Mucosa of rectum (tissue), 2 donors: ENCODE results near the gene GLRB.
"Not testable (repeated sequence)": the region's sequence is repeated elsewhere in the genome, so short reads cannot be mapped to it uniquely, and the experiment has no call there.

Source experiments
- H3K27ac ChIP-seq, 2 donors: one replicate each; pipeline ENCODE4 v1.7.0; 2013; ENCODE audit warnings: inconsistent platforms in 2 of 2, low read depth in 2 of 2, low read length in 2 of 2
- H3K27me3 ChIP-seq, 2 donors: one replicate each; pipeline ENCODE4 v1.7.0; 2013; ENCODE audit warnings: low read length in 2 of 2; ENCODE audit not compliant: control insufficient read depth in 2 of 2, insufficient read depth in 2 of 2
- H3K36me3 ChIP-seq, 2 donors: one replicate each; pipeline ENCODE4 v1.7.0; 2013; ENCODE audit warnings: low read length in 2 of 2; ENCODE audit not compliant: control insufficient read depth in 2 of 2, insufficient read depth in 2 of 2
- H3K4me1 ChIP-seq, 2 donors: one replicate each; pipeline ENCODE4 v1.7.0; 2013; ENCODE audit warnings: low read length in 2 of 2, mild to moderate bottlenecking in 1 of 2; ENCODE audit not compliant: control insufficient read depth in 2 of 2, insufficient read depth in 2 of 2
- H3K4me3 ChIP-seq, 2 donors: one replicate each; pipeline ENCODE4 v1.7.0; 2013; ENCODE audit warnings: low read length in 2 of 2
- H3K9ac ChIP-seq, 2 donors: one replicate each; pipeline ENCODE4 v1.7.0; 2013; ENCODE audit warnings: low read length in 2 of 2, low read depth in 1 of 2, mild to moderate bottlenecking in 1 of 2
- H3K9me3 ChIP-seq, 2 donors: one replicate each; pipeline ENCODE4 v1.7.0; 2013; ENCODE audit warnings: low read length in 2 of 2; ENCODE audit not compliant: control insufficient read depth in 2 of 2
- donor health status: healthy.
- donor health status: Normal muscosa, but diverticular disease.

Gene GLRB

DNA sequence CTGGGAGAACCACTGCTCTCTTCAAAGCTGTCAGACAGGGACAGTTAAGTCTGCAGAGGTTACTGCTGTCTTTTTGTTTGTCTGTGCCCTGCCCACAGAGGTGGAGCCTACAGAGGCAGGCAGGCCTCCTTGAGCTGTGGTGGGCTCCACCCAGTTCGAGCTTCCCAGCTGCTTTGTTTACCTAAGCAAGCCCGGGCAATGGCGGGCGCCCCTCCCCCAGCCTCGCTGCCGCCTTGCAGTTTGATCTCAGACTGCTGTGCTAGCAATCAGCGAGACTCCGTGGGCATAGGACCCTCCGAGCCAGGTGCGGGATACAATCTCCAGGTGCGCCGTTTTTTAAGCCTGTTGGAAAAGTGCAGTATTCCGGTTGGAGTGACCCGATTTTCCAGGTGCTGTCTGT lies 104.3 kb downstream of the GLRB start:
- not testable (repeated sequence) for H3K27ac ChIP-seq

DNA sequence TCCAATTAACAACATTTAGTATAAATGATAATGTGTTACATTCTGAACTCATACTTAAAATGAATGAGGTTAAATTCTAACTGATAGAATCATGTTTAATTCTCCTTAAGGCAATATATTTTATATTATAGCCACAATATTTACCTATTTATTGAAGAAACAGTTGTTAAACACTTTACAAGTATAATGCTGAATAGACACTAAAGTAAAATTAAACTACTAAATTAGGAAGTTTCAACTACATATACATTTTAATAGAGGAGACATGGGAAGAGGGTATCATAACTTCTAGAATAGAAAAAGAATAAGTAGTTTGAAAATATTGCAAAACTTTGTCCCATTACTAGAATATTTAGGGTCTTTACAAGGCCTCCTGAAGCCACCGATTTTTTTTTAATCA lies 108.3 kb downstream of the GLRB start:
- H3K9ac ChIP-seq, result no peak overlapping the region
- no peak overlapping the region for H3K27ac ChIP-seq
- no peak overlapping the region for H3K4me3 ChIP-seq
- H3K9me3 ChIP-seq, result no peaks in the 10 kb centered on the region
- H3K36me3 ChIP-seq, result no peaks in the 10 kb centered on the region
- H3K27me3 ChIP-seq, result no peaks in the 10 kb centered on the region
- no peaks in the 10 kb centered on the region for H3K4me1 ChIP-seq

More for the DNA sequence above, 104.3 kb downstream of the GLRB start:
- not testable (repeated sequence) for H3K4me1 ChIP-seq, H3K36me3 ChIP-seq, H3K27me3 ChIP-seq, H3K4me3 ChIP-seq, H3K9ac ChIP-seq, H3K9me3 ChIP-seq

DNA sequence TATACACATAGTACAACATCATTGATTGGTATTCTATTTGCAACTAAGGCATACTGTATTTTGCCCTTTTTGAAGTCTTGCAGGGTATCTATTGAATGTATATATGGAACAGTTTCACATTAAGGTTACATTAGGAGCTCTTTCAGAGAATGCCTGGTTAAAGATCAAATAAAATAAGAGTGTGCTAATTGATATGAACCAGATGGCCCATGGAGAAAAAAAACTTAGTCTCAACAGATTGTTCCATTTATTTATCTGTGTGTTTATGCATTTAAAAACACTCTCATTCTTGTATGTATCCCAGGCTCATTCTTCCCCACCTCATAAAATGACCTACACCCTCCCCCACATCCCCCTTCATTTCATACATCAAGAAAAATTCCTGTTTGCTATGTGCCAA lies 109.4 kb downstream of the GLRB start:
- H3K27me3 ChIP-seq, result no peaks in the 10 kb centered on the region
- no peaks in the 10 kb centered on the region for H3K36me3 ChIP-seq
- H3K4me1 ChIP-seq, result no peaks in the 10 kb centered on the region

DNA sequence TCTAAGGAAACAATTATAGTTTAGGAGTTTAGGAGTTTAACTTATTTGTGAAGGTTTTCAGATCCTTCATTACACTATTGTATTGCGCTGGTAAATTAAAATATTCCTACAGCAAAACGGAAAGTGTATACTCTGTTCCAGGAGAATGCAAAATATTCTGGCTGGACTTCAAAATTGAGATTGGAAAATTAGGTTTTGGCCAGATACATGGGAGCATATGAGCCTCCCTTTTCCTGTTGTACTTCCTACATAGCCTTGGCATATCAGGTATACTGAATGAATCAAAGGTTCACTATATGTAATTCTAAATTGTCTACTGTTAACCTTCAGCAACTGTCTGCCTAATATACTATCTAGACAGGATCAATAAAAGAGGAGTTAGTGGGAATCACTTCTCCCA lies 119.4 kb downstream of the GLRB start:
- H3K27me3 ChIP-seq, result no peaks in the 10 kb centered on the region
- H3K4me3 ChIP-seq, result no peak overlapping the region
- H3K36me3 ChIP-seq, result no peaks in the 10 kb centered on the region
- H3K9me3 ChIP-seq, result no peaks in the 10 kb centered on the region
- H3K9ac ChIP-seq, result no peak overlapping the region
- no peaks in the 10 kb centered on the region for H3K4me1 ChIP-seq
- no peak overlapping the region for H3K27ac ChIP-seq

More for the DNA sequence above, 109.4 kb downstream of the GLRB start:
- Histone ChIP-seq H3K9ac (no peak overlapping the region), H3K27ac (no peak overlapping the region), H3K4me3 (no peak overlapping the region), H3K9me3 (no peaks in the 10 kb centered on the region)

DNA sequence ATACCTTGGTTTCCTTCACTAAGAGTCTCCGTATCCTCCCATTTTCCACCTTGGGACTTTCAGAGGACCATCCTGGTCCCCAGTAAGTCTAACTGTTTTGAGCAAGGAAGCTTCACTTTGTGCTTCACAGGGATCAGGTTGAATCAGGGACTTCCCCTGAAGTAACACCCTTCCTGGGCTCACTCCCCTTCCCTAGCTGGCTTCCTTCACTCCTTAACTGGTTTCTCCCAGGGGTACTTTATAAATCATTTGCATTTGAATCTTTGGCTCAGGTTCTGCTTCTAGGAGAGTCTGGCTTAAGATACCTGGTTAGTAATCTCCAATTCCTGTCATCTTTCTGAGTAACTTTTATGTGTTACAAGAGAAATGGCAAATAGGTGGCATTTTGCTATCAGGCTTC lies 120.1 kb downstream of the GLRB start:
- no peak overlapping the region for H3K9ac ChIP-seq
- no peak overlapping the region for H3K27ac ChIP-seq
- no peaks in the 10 kb centered on the region for H3K27me3 ChIP-seq
- H3K4me3 ChIP-seq, result no peak overlapping the region
- no peaks in the 10 kb centered on the region for H3K36me3 ChIP-seq
- no peaks in the 10 kb centered on the region for H3K9me3 ChIP-seq
- H3K4me1 ChIP-seq, result no peaks in the 10 kb centered on the region

DNA sequence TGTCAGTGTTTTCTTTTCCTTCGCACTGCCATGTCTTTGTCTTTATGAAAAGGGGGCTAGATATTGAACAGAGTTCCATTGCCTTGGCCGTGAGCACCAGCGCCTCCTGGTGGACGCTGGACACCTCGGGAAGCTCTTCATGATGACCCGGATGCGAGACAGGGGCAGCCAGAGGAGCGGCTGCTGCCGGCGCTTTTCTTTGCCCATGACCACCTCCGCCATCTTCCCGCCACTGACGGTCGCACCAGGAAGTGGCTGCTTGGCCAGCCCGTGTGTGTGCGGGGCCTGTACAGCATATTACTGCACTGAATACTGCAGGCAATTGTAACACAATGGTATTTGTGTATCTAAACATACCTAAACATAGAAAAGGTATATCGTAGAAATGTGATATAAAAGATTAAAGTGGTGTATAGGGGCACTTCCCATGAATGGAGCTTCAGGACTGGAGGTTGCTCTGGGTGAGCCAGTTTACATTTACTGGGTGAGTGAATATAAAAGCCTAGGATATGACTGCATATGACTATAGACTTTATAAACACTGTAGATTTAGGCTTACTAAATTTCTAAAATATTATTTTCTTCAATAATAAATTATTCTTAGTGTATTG lies 128.8 kb downstream of the GLRB start:
- no peaks in the 10 kb centered on the region for H3K36me3 ChIP-seq
- H3K27ac ChIP-seq, result no peak overlapping the region
- no peak overlapping the region for H3K9ac ChIP-seq
- H3K4me3 ChIP-seq, result no peak overlapping the region
- no peaks in the 10 kb centered on the region for H3K4me1 ChIP-seq
- H3K27me3 ChIP-seq, result no peaks in the 10 kb centered on the region
- no peaks in the 10 kb centered on the region for H3K9me3 ChIP-seq

DNA sequence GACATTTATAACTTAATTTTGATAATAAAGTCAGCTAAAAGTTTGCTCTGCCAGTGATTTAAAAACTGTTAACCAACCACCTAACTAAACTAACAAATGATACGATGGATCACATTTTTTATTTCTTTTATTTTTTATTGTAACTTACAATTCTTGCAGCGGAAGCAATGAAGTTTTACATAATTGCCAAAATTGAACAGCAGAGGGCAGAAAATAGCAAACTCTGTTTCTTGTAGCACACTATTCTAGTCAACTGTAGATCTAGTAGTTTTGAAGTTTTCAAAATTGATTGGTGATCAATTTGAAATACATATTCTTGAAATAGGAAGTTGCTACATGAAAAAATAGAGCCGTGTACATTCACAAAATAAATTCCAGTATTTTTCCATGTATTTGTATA lies 141.8 kb downstream of the GLRB start:
- H3K36me3 ChIP-seq, result no peaks in the 10 kb centered on the region
- H3K27me3 ChIP-seq, result peaks cover 11 to 18% of the 10 kb centered on the region in 2 donors
- no peaks in the 10 kb centered on the region for H3K4me1 ChIP-seq
- H3K27ac ChIP-seq, result no peak overlapping the region
- H3K9me3 ChIP-seq, result no peaks in the 10 kb centered on the region
- no peak overlapping the region for H3K4me3 ChIP-seq
- H3K9ac ChIP-seq, result no peak overlapping the region

DNA sequence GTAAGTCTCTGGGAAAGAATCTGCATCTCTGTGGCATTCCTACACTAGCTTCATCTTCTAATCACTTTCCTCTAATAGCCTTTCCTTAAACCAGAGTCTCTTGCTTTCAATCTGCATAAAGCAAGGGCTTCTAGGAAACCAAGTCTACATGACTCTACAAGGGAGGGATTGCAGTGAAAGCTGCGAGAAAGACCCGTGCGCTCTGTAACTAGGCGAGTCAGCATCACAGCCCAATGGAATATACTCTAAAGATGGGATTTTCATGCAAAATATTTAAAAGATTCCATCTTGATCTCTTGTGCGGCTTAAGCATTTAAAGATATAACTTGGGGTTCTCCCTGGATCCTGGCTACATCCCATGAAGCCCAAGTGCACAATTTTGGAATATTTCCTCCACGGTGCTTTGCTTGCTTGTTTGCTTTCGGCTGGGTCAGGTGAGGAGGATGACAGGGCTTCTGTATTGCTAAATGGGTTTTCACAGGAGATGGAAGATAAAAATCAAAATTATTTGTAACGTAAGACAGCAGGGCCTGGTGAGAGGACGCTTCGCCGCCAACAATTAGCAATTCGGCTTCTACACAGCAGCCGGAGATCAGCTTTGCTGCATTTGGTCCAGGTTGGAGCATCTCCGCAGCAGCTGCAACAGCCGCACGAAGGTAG lies 143.9 kb downstream of the GLRB start:
- Histone ChIP-seq H3K36me3 (no peaks in the 10 kb centered on the region), H3K9me3 (no peaks in the 10 kb centered on the region), H3K9ac (no peak overlapping the region), H3K27ac (no peak overlapping the region), H3K4me3 (no peak overlapping the region), H3K4me1 (no peaks in the 10 kb centered on the region), H3K27me3 (peaks cover 11 to 20% of the 10 kb centered on the region in 2 donors)

DNA sequence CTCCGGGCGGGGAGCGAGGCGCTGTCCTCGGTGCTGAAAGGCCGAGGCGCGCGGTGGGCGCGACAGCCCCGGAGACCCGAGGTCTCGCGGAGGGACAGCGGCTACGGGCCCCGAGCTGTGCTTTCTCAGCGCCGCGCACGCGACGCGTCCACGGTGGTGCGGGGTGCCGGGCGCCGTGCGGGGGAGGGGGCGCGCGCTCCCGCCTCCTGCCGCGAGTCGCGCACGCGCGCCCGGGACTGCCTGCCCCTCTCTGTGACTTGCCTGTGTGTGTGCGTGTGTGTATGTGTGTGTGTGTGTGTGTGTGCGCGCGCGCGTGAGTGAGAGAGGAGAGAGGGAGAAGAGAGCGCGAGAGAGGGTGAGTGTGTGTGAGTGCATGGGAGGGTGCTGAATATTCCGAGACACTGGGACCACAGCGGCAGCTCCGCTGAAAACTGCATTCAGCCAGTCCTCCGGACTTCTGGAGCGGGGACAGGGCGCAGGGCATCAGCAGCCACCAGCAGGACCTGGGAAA lies 144.5 kb downstream of the GLRB start, which contains the start of gene GRIA2:
GRIA2 (plus strand) TSS at position 358 of the 511 bp plus-strand sequence. CDS start 315 bp downstream, outside the sequence.
- Histone ChIP-seq H3K36me3 (no peaks in the 10 kb centered on the region), H3K9me3 (no peaks in the 10 kb centered on the region), H3K4me3 (no peak within 1 kb of the TSS), H3K27ac (no peak within 1 kb of the TSS), H3K4me1 (no peaks in the 10 kb centered on the region), H3K27me3 (peaks cover 11 to 20% of the 10 kb centered on the region in 2 donors), H3K9ac (no peak within 1 kb of the TSS)

DNA sequence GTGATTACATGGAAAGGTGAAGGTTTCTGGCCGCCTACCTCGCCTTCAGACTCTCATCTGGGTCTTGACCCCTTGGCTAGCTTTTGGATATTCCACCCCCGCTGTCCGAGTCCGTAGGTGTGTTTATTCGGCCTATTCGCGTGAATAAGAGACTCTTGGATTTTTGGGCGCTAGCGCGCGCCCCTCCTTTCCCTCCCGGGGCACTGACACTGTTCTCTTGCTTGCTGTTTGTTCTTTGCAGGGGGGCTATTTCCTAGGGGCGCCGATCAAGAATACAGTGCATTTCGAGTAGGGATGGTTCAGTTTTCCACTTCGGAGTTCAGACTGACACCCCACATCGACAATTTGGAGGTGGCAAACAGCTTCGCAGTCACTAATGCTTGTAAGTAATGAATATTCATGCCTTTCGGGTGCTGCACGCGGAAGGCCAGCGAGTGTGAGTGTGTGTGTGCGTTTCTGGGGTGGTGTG lies 145.5 kb downstream of the GLRB start:
- peaks cover 11 to 20% of the 10 kb centered on the region in 2 donors for H3K27me3 ChIP-seq
- H3K4me3 ChIP-seq, result no peak overlapping the region
- no peaks in the 10 kb centered on the region for H3K36me3 ChIP-seq
- H3K9me3 ChIP-seq, result no peaks in the 10 kb centered on the region
- no peak overlapping the region for H3K27ac ChIP-seq
- no peak overlapping the region for H3K9ac ChIP-seq
- no peaks in the 10 kb centered on the region for H3K4me1 ChIP-seq
